ENCODE data around the gene CNST. TPM values are rescaled to one million over a fixed set of nuclear protein-coding genes. Genes with fewer than 3 reads are reported as not detected.

CNST gene
- total RNA-seq, 6 experiments from 2014 or later = 9.8 to 21.7 (median 14.6) TPM

GRCh38 chr1:246582301-246583055 is 16.2 kb downstream of the CNST start:
- intact Hi-C loops (cut with DNase I) = no loop called here
- Histone ChIP-seq H3K27me3 (no peaks in the 10 kb centered on the region), H3K4me1 (peaks cover 0 to 65% (median 18%) of the 10 kb centered on the region in 4 donors), H3K27ac (peak overlapping the region; percentile 25 to 80 (median 77)), H3K9me3 (no peaks in the 10 kb centered on the region), H3K36me3 (no peaks in the 10 kb centered on the region), H3K4me3 (peak overlapping the region; percentile 15 to 60 (median 59))
- 25% methylated on average over 17 of the region's 17 CpGs for WGBS (ENCODE audit: insufficient coverage, low coverage, low lambda C conversion rate, missing lambda C conversion rate)
- DNase-seq (peak in 2 of 3 donors; percentile 36 to 65), ATAC-seq (peak; percentile 62 to 74 (median 64))
- no peak for TF ChIP-seq CTCF (IDR thresholded peaks at IDR 0.05)
- no peak for TF ChIP-seq POLR2A (IDR thresholded peaks at IDR 0.05)

GRCh38 chr1:246583056-246583440 is 16.8 kb downstream of the CNST start:
- intact Hi-C loops (cut with DNase I) = no loop called here
- Histone ChIP-seq H3K27me3 (no peaks in the 10 kb centered on the region), H3K27ac (peak overlapping the region; percentile 25 to 80 (median 77)), H3K4me3 (peak overlapping the region; percentile 15 to 60 (median 59)), H3K36me3 (no peaks in the 10 kb centered on the region), H3K9me3 (no peaks in the 10 kb centered on the region), H3K4me1 (peaks cover 0 to 69% (median 19%) of the 10 kb centered on the region in 4 donors)
- WGBS (ENCODE audit: insufficient coverage, low coverage, low lambda C conversion rate, missing lambda C conversion rate) = 36% methylated on average over 2 of the region's 2 CpGs
- DNase-seq (no peak), ATAC-seq (peak; percentile 12 to 21 (median 18))
- no peak for TF ChIP-seq POLR2A (IDR thresholded peaks at IDR 0.05)

GRCh38 chr1:246583448-246584185 is 17.4 kb downstream of the CNST start:
- Histone ChIP-seq H3K27me3 (no peaks in the 10 kb centered on the region), H3K9me3 (no peaks in the 10 kb centered on the region), H3K4me1 (peaks cover 0 to 71% (median 19%) of the 10 kb centered on the region in 4 donors), H3K27ac (peak overlapping the region; percentile 25 to 80 (median 77)), H3K4me3 (peak overlapping the region; percentile 15 to 60 (median 59)), H3K36me3 (no peaks in the 10 kb centered on the region)
- 49% methylated on average over 6 of the region's 6 CpGs for WGBS (ENCODE audit: insufficient coverage, low coverage, low lambda C conversion rate, missing lambda C conversion rate)
- no peak for TF ChIP-seq CTCF (IDR thresholded peaks at IDR 0.05)
- TF ChIP-seq POLR2A (IDR thresholded peaks at IDR 0.05) = no peak
- ATAC-seq = peak; percentile 75 to 82 (median 80)
- intact Hi-C loops (cut with DNase I) = no loop called here
- DNase-seq = peak in 1 of 3 donors; percentile 86

- peaks cover 0 to 41% (median 14%) of the 10 kb centered on the region in 4 donors for H3K4me1 ChIP-seq
- no peaks in the 10 kb centered on the region for H3K9me3 ChIP-seq
These were observed 20.8 kb downstream of the CNST start for GRCh38 chr1:246587032-246587431.

More at GRCh38 chr1:246587032-246587431, 20.8 kb downstream of the CNST start:
- DNase-seq (no peak), ATAC-seq (no peak)
- 69% methylated on average over 3 of the region's 3 CpGs for WGBS (ENCODE audit: insufficient coverage, low coverage, low lambda C conversion rate, missing lambda C conversion rate)
- H3K4me3 ChIP-seq = no peak overlapping the region
- intact Hi-C loops (cut with DNase I) = no loop called here
- H3K27ac ChIP-seq = peak overlapping the region in 2 of 3 donors; percentile 35 to 37
- TF ChIP-seq POLR2A (IDR thresholded peaks at IDR 0.05) (no peak), CTCF (IDR thresholded peaks at IDR 0.05) (no peak)
- no peaks in the 10 kb centered on the region for H3K27me3 ChIP-seq
- peaks cover 0 to 8% (median 3%) of the 10 kb centered on the region in 4 donors for H3K36me3 ChIP-seq
